HUES48 (cell line): Measurements from ENCODE around the gene SELENOI.
"Not testable (repeated sequence)": the region's sequence is repeated elsewhere in the genome, so short reads cannot be mapped to it uniquely, and the experiment has no call there.

Experiments
- H3K27ac ChIP-seq: one replicate; pipeline ENCODE4 v1.7.0; 2013; ENCODE audit warnings: low read depth, low read length, inconsistent platforms
- H3K27me3 ChIP-seq: 2 replicates; pipeline ENCODE4 v1.6.1; 2013; ENCODE audit warnings: mild to moderate bottlenecking, low read length; ENCODE audit not compliant: control insufficient read depth, insufficient read depth
- H3K36me3 ChIP-seq: 2 replicates; pipeline ENCODE4 v1.6.1; 2013; ENCODE audit warnings: low read length; ENCODE audit not compliant: control insufficient read depth, insufficient read depth
- H3K4me1 ChIP-seq: 2 replicates; pipeline ENCODE4 v1.6.1; 2013; ENCODE audit warnings: mild to moderate bottlenecking, low read length; ENCODE audit not compliant: control insufficient read depth, insufficient read depth
- H3K4me3 ChIP-seq: 2 replicates; pipeline ENCODE4 v1.5.1; 2013; ENCODE audit warnings: mild to moderate bottlenecking, low read depth, low read length
- H3K9ac ChIP-seq: 2 replicates; pipeline ENCODE4 v1.6.1; 2013; ENCODE audit warnings: mild to moderate bottlenecking, low read depth, low read length, moderate library complexity
- H3K9me3 ChIP-seq: 2 replicates; pipeline ENCODE4 v1.6.1; 2013; ENCODE audit warnings: low read length; ENCODE audit not compliant: control insufficient read depth, insufficient read depth

SELENOI gene

DNA sequence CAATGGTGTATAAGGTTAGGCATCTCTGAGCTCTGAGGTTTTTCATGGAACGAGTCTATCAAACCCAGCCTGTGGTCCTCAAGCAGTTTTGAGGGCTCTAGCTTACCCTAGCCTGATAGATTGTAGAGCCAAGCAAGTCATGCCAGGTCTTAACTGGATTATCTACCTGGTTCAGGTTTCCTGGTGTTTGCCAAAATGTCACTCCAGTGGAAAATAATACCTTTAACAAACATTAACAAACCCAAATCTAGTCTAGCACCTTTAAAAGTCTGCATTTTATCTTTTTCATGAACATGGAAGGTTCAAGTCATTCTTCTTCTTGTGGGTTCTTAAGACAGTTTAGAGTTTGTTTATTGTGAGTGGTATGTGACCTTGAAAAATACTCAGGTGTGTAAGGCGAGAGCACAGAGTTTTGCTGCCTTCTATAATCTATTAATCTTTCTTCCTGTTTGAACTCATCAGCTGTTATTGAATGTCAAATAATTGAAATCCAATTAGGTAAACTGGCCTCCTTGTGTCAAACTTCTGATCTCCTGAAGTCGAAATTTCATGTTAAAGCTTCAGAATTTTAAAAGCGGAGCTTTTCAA, 14.0 kb downstream of the SELENOI start:
- Histone ChIP-seq H3K4me3 (no peak overlapping the region), H3K9me3 (no peaks in the 10 kb centered on the region), H3K36me3 (peaks cover 12% of the 10 kb centered on the region; the same call in 1 of the 2 replicates), H3K27ac (no peak overlapping the region), H3K9ac (no peak overlapping the region), H3K4me1 (peaks cover 9% of the 10 kb centered on the region), H3K27me3 (no peaks in the 10 kb centered on the region)

DNA sequence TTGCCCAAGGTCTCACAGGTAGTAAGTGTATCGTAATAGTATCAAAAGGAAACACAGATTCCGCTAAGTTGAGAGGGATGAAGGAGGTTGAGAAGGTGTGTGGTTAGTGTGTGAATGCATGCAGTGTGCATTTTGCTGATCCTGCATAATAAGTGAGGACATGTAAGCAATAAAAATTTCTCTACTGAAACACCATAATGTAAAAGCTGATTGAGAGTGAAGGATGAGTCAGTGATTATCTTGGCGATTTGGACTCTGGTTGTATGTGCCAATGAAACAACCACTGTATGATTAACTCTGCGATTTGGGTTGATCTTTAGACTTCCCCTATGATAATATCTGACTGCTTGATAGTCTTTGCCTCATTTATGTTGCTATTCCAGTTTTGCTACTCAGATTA, 17.4 kb downstream of the SELENOI start:
- no peaks in the 10 kb centered on the region for H3K4me1 ChIP-seq
- H3K27ac ChIP-seq = no peak overlapping the region
- no peaks in the 10 kb centered on the region for H3K9me3 ChIP-seq
- H3K27me3 ChIP-seq = no peaks in the 10 kb centered on the region
- peaks cover 34% of the 10 kb centered on the region for H3K36me3 ChIP-seq
- no peak overlapping the region for H3K4me3 ChIP-seq
- H3K9ac ChIP-seq = no peak overlapping the region

DNA sequence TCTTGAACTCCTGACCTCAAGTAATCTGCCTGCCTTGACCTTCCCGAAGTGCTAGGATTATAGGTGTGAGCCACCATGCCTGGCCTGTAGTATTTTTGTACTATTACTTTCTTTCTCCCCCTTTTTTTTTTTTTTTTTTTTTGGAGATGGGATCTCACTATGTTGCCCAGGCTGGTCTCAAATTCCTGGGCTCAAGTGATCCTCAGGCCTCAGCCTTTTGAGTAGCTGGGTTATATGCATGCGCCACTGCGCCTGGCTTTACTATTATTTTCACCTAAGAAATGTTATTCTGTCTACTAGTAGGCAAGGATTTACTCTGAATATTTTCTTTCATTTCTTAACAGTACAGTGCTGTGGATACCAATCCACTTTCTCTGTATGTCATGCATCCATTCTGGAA, 18.0 kb downstream of the SELENOI start:
- Histone ChIP-seq H3K9ac (no peak overlapping the region), H3K4me1 (no peaks in the 10 kb centered on the region), H3K4me3 (no peak overlapping the region), H3K27ac (no peak overlapping the region), H3K36me3 (peaks cover 40% of the 10 kb centered on the region), H3K27me3 (no peaks in the 10 kb centered on the region), H3K9me3 (no peaks in the 10 kb centered on the region)

DNA sequence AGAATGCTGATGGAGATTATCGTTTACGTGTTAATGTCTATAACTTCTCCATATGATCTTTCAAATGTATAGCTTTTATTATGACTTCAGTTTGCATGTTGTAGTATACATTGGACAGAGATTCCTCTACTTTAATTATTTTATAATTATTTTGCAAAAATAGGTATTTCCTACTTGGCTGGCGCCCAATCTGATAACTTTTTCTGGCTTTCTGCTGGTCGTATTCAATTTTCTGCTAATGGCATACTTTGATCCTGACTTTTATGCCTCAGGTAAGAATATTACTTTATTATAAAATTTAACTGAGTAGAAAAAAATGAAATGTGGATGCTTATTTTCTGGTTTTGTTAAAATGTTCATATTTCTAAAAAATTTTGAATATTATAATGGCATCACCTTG, 18.7 kb downstream of the SELENOI start:
- Histone ChIP-seq H3K9me3 (no peaks in the 10 kb centered on the region), H3K9ac (no peak overlapping the region), H3K27me3 (no peaks in the 10 kb centered on the region), H3K4me3 (no peak overlapping the region), H3K27ac (no peak overlapping the region), H3K4me1 (no peaks in the 10 kb centered on the region), H3K36me3 (peaks cover 47% of the 10 kb centered on the region)

DNA sequence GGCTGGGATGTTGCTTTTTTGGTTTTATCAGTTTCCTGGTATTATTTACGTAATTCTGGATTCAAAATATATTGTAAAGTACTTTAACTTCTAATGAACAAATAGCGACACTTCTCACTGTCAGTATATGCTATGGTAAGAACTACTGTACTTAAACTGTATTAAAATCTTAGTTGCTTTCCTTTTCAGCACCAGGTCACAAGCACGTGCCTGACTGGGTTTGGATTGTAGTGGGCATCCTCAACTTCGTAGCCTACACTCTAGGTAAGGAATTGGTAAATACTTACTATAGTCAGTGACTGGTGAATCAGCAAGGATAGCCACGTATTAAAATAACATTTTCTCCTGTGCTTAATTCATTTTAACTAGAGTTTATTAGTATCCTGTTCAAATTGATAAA, 21.0 kb downstream of the SELENOI start:
- Histone ChIP-seq H3K27ac (no peak overlapping the region), H3K9ac (no peak overlapping the region), H3K36me3 (peaks cover 51% of the 10 kb centered on the region), H3K27me3 (no peaks in the 10 kb centered on the region), H3K4me1 (no peaks in the 10 kb centered on the region), H3K4me3 (no peak overlapping the region), H3K9me3 (no peaks in the 10 kb centered on the region)

DNA sequence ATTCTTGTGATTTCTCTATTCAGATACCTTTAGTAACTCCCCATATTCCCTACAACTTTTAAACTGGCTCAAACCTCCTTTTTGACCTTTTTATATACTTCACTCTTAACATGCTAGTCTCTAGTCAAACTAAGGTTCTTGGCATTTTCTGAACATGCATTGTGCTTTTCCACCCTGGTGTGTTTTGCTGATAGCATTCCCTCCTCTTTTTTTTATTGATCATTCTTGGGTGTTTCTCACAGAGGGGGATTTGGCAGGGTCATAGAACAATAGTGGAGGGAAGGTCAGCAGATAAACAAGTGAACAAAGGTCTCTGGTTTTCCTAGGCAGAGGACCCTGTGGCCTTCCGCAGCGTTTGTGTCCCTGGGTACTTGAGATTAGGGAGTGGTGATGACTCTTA, 23.7 kb downstream of the SELENOI start:
- not testable (repeated sequence) for H3K4me3 ChIP-seq, H3K27me3 ChIP-seq, H3K27ac ChIP-seq, H3K9ac ChIP-seq, H3K4me1 ChIP-seq, H3K9me3 ChIP-seq
- H3K36me3 ChIP-seq = peaks cover 75% of the 10 kb centered on the region

DNA sequence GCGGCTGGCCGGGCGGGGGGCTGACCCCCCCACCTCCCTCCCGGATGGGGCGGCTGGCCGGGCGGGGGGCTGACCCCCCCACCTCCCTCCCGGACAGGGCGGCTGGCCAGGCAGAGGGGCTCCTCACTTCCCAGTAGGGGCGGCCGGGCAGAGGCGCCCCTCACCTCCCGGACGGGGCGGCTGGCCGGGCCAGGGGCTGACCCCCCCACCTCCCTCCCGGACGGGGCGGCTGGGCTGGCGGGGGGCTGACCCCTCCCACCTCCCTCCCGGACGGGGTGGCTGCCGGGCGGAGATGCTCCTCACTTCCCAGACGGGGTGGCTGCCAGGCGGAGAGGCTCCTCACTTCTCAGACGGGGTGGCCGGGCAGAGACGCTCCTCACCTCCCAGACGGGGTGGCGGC, 25.0 kb downstream of the SELENOI start:
- H3K27ac ChIP-seq, H3K27me3 ChIP-seq: not testable (repeated sequence)
- H3K36me3 ChIP-seq = peaks cover 76% of the 10 kb centered on the region

DNA sequence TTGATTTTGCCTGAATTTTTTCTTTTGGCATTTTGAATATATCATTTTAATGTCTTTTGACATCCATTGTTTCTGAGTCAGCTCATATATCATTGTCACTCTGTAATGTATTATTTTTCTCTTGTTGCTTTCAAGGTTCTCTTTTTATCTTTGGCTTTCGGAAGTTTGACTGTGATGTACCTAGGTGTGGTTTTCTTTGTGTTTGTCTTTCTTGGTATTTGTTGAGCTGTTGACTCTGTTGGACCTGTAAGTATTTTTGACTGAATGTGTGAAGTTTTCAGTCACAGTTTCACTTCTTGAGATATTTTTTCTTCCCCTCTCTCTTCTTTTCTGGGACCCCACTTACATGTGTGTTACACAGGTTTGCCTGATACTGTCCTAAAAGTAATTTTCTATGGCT, 30.9 kb downstream of the SELENOI start:
- H3K4me1 ChIP-seq = no peaks in the 10 kb centered on the region
- H3K9ac ChIP-seq = no peak overlapping the region
- H3K36me3 ChIP-seq = peaks cover 76% of the 10 kb centered on the region

More for the DNA sequence above, 25.0 kb downstream of the SELENOI start:
- not testable (repeated sequence) for H3K4me3 ChIP-seq, H3K9me3 ChIP-seq, H3K9ac ChIP-seq, H3K4me1 ChIP-seq

DNA sequence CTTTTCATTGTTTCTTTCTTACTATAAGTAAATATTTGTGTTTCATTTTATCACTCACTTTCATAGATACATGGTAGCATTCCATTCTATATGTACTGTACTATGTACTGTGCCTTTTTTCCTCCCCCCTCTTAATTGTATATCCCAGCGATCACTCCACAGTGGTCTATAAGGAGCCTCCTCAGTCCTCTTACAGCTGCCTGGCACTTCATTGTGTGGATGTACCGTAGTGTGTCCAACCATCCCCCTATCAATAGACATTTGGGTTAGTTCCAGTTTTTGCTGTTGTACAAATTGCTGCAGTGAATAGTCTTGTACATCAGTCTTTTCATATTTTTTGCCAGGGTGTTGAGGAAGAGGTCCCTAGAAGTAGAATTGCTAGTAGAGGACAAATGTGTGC, 34.3 kb downstream of the SELENOI start:
- H3K27me3 ChIP-seq = no peaks in the 10 kb centered on the region
- H3K36me3 ChIP-seq = peaks cover 64% of the 10 kb centered on the region
- no peaks in the 10 kb centered on the region for H3K9me3 ChIP-seq
- H3K4me3 ChIP-seq = no peak overlapping the region
- no peak overlapping the region for H3K9ac ChIP-seq
- H3K4me1 ChIP-seq = no peaks in the 10 kb centered on the region
- no peak overlapping the region for H3K27ac ChIP-seq

More for the DNA sequence above, 30.9 kb downstream of the SELENOI start:
- H3K27ac ChIP-seq = no peak overlapping the region
- H3K4me3 ChIP-seq = no peak overlapping the region
- H3K9me3 ChIP-seq = no peaks in the 10 kb centered on the region
- H3K27me3 ChIP-seq = no peaks in the 10 kb centered on the region

DNA sequence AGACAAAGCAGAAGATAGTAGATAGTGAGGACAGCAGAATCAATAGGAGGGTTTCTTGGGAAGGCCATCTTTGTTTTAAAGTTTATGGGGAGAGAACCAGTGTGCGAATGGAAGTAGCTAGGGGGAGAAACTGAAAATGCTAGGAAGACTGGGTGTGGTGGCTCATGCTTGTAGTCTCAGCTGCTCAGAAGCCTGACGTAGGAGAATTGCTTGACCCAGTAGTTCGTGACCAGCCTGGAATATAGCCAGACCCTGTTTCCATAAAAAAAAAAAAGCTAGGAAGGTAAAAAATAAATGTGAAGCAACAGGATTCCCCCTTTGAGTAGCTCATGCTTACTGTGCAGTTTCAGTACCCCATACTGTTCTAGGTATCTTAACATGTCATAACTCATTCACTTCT, 36.6 kb downstream of the SELENOI start:
- peaks cover 70% of the 10 kb centered on the region for H3K36me3 ChIP-seq

DNA sequence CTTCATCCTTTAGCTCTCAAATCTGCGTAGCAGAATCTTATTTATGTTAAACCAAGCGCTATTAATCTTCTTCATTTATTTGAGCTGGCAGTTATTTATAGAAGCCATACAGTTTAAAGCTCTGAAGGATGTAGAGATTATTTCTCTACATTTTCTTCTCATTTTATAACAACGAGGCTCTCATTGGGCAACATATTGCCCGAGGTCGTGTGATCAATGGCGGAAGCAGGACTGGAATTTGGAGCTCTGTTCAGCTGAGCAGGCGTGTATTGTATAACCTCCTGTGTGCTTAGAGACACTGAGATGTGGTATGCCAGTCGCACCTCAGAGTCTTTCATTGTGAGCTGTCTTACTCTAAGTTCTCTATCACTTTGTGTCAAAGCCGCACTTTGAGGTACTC, 38.2 kb downstream of the SELENOI start:
- no peak overlapping the region for H3K4me3 ChIP-seq
- H3K9me3 ChIP-seq = no peaks in the 10 kb centered on the region
- no peak overlapping the region for H3K9ac ChIP-seq
- no peak overlapping the region for H3K27ac ChIP-seq
- H3K27me3 ChIP-seq = no peaks in the 10 kb centered on the region
- H3K36me3 ChIP-seq = peaks cover 74% of the 10 kb centered on the region
- no peaks in the 10 kb centered on the region for H3K4me1 ChIP-seq

More for the DNA sequence above, 36.6 kb downstream of the SELENOI start:
- no peak overlapping the region for H3K4me3 ChIP-seq
- H3K4me1 ChIP-seq = no peaks in the 10 kb centered on the region
- H3K9me3 ChIP-seq = no peaks in the 10 kb centered on the region
- H3K9ac ChIP-seq = no peak overlapping the region
- H3K27ac ChIP-seq = no peak overlapping the region
- no peaks in the 10 kb centered on the region for H3K27me3 ChIP-seq

DNA sequence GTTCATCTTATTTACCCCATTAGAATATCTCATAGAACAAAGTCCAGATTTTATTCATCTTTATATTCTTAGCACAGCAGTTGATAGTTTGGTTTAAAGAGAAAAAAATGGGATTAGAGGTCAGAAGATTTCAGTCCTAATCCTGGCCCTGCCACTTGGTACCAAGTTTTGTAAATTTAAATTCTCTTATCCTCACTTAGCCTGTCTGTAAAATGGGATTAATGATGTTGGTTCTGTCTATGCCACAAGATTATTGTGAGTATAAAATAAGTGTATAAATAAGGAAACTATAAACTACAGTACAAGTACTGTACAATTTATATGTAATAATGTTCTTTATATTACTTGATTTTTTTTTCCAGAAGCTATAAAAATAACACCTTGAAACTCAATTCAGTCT, 38.7 kb downstream of the SELENOI start:
- Histone ChIP-seq H3K9me3 (no peaks in the 10 kb centered on the region), H3K36me3 (peaks cover 74% of the 10 kb centered on the region), H3K9ac (no peak overlapping the region), H3K27me3 (no peaks in the 10 kb centered on the region), H3K27ac (no peak overlapping the region), H3K4me1 (no peaks in the 10 kb centered on the region), H3K4me3 (no peak overlapping the region)
